Mesenchymal stem cell (in vitro differentiated cells and primary cell): Measurements from ENCODE around the gene RAI2.

Experiments used
- DNase-seq: peaks from one replicate; pipeline ENCODE4 v3.0.0-alpha.2; 2013
- H2AFZ ChIP-seq: one replicate; pipeline ENCODE4 v1.6.1; 2013; ENCODE audit warnings: low read depth, mild to moderate bottlenecking, control low read depth, inconsistent platforms, low read length, moderate library complexity
- H2AK5ac ChIP-seq: 2 replicates; pipeline ENCODE4 v1.6.1; 2013; ENCODE audit warnings: low read length, moderate library complexity, mild to moderate bottlenecking, inconsistent platforms; ENCODE audit not compliant: severe bottlenecking
- H2BK120ac ChIP-seq: one replicate; pipeline ENCODE4 v1.6.1; 2013; ENCODE audit warnings: low read depth, mild to moderate bottlenecking, inconsistent platforms, low read length, moderate library complexity
- H2BK12ac ChIP-seq, 2 experiments: one replicate each; pipeline ENCODE4 v1.6.1; 2013; ENCODE audit warnings: inconsistent platforms in 2 of 2, low read length in 2 of 2, mild to moderate bottlenecking in 2 of 2, moderate library complexity in 2 of 2, control low read depth in 1 of 2
- H2BK15ac ChIP-seq: one replicate; pipeline ENCODE4 v1.6.1; 2013; ENCODE audit warnings: mild to moderate bottlenecking, low read depth, inconsistent platforms; ENCODE audit not compliant: poor library complexity, severe bottlenecking
- H2BK5ac ChIP-seq: 2 replicates; pipeline ENCODE4 v1.6.1; 2013; ENCODE audit warnings: low read depth, mild to moderate bottlenecking, low read length, control low read depth, inconsistent platforms; ENCODE audit not compliant: poor library complexity, severe bottlenecking
- H3K14ac ChIP-seq, 2 experiments: one replicate each; pipeline ENCODE4 v1.6.1; 2013; ENCODE audit warnings: inconsistent platforms in 2 of 2, low read length in 2 of 2, control low read depth in 1 of 2, mild to moderate bottlenecking in 1 of 2, moderate library complexity in 1 of 2
- H3K18ac ChIP-seq, 2 experiments: one replicate each; pipeline ENCODE4 v1.6.1; 2013; ENCODE audit warnings: inconsistent platforms in 2 of 2, low read length in 2 of 2, control low read depth in 1 of 2, low read depth in 1 of 2, mild to moderate bottlenecking in 1 of 2
- H3K23ac ChIP-seq, 2 experiments: one replicate each; pipeline ENCODE4 v1.6.1; 2013; ENCODE audit warnings: inconsistent platforms in 2 of 2, low read length in 2 of 2, mild to moderate bottlenecking in 2 of 2, moderate library complexity in 2 of 2, control low read depth in 1 of 2
- H3K27ac ChIP-seq: 2 replicates; pipeline ENCODE4 v1.5.1; 2013; ENCODE audit warnings: mild to moderate bottlenecking, moderate library complexity, low read length, control low read depth, inconsistent platforms; ENCODE audit not compliant: poor library complexity, severe bottlenecking
- H3K27me3 ChIP-seq, 2 experiments: 2 replicates each; pipeline versions ENCODE4 v1.6.1 to v1.7.0; 2013; ENCODE audit warnings: low read length in 2 of 2, mild to moderate bottlenecking in 2 of 2, moderate library complexity in 2 of 2, control low read depth in 1 of 2, inconsistent platforms in 1 of 2; ENCODE audit not compliant: control insufficient read depth in 1 of 2, insufficient read depth in 1 of 2
- H3K36me3 ChIP-seq, 2 experiments: 2 replicates each; pipeline versions ENCODE4 v1.6.1 to v1.7.0; 2013; ENCODE audit warnings: low read length in 2 of 2, control low read depth in 1 of 2, inconsistent platforms in 1 of 2, low read depth in 1 of 2, mild to moderate bottlenecking in 1 of 2; ENCODE audit not compliant: insufficient read depth in 2 of 2, control insufficient read depth in 1 of 2
- H3K4ac ChIP-seq, 2 experiments: one replicate each; pipeline ENCODE4 v1.6.1; 2013; ENCODE audit warnings: inconsistent platforms in 2 of 2, low read length in 2 of 2, mild to moderate bottlenecking in 2 of 2, moderate library complexity in 2 of 2, control low read depth in 1 of 2, low read depth in 1 of 2
- H3K4me1 ChIP-seq: 2 replicates; pipeline ENCODE4 v1.6.1; 2013; ENCODE audit warnings: low read depth, low read length, control low read depth; ENCODE audit not compliant: control insufficient read depth, insufficient read depth
- H3K4me2 ChIP-seq: 2 replicates; pipeline ENCODE4 v1.6.1; 2013; ENCODE audit warnings: low read length, mild to moderate bottlenecking, inconsistent platforms; ENCODE audit not compliant: poor library complexity, severe bottlenecking
- H3K4me3 ChIP-seq, 2 experiments: 2 replicates each; pipeline versions ENCODE4 v1.5.1 to v1.7.0; 2013; ENCODE audit warnings: low read length in 2 of 2, mild to moderate bottlenecking in 2 of 2, control low read depth in 1 of 2, low read depth in 1 of 2; ENCODE audit not compliant: insufficient read depth in 1 of 2
- H3K79me1 ChIP-seq: replicated peaks from 2 replicates; pipeline ENCODE4 v1.6.1; 2013; ENCODE audit warnings: mild to moderate bottlenecking, control low read depth, low read length, inconsistent platforms; ENCODE audit not compliant: poor library complexity, severe bottlenecking
- H3K9ac ChIP-seq: 2 replicates; pipeline ENCODE4 v1.7.0; 2013; ENCODE audit warnings: mild to moderate bottlenecking, low read length, moderate library complexity
- H3K9me3 ChIP-seq: 2 replicates; pipeline ENCODE4 v1.7.0; 2013; ENCODE audit warnings: mild to moderate bottlenecking, low read length; ENCODE audit not compliant: control insufficient read depth
- H4K8ac ChIP-seq: one replicate; pipeline ENCODE4 v1.6.1; 2013; ENCODE audit warnings: inconsistent platforms, mild to moderate bottlenecking, low read length, moderate library complexity
- H4K91ac ChIP-seq: one replicate; pipeline ENCODE4 v1.6.1; 2013; ENCODE audit warnings: mild to moderate bottlenecking, low read length, inconsistent platforms
- WGBS: methylation state at CpG from one replicate; pipeline ENCODE4 v1.1.7; 2013; ENCODE audit warnings: mixed read lengths; 5-methylcytosine and 5-hydroxymethylcytosine counted together

RAI2 gene

GRCh38 chrX:17759990-17760389 lies 101.1 kb downstream of the RAI2 start:
- no peak overlapping the region for H3K4ac ChIP-seq
- H3K9ac ChIP-seq: no peak overlapping the region
- H3K9me3 ChIP-seq: no peaks in the 10 kb centered on the region
- H2BK12ac ChIP-seq: no peak overlapping the region
- no peak overlapping the region for H3K18ac ChIP-seq
- H4K91ac ChIP-seq: no peak overlapping the region
- no peak overlapping the region for H2AFZ ChIP-seq
- no peak overlapping the region for H2BK120ac ChIP-seq
- H4K8ac ChIP-seq: no peak overlapping the region
- no peaks in the 10 kb centered on the region for H3K4me1 ChIP-seq
- WGBS: no CpG with 5 or more reads among the region's 1 CpG
- H3K27ac ChIP-seq: no peak overlapping the region
- H3K27me3 ChIP-seq: peaks cover 0 to 10% of the 10 kb centered on the region in 2 experiments
- H3K79me1 ChIP-seq: no peaks in the 10 kb centered on the region
- no peaks in the 10 kb centered on the region for H3K36me3 ChIP-seq
- no peak for DNase-seq
- H2AK5ac ChIP-seq: no peak overlapping the region
- no peak overlapping the region for H2BK15ac ChIP-seq
- no peak overlapping the region for H3K23ac ChIP-seq
- H3K14ac ChIP-seq: no peak overlapping the region
- H3K4me3 ChIP-seq: no peak overlapping the region
- H3K4me2 ChIP-seq: no peak overlapping the region
- H2BK5ac ChIP-seq: no peak overlapping the region

GRCh38 chrX:17758382-17758781 lies 102.7 kb downstream of the RAI2 start:
- WGBS: 100% methylated on average over 1 of the region's 2 CpGs
- H3K4me3 ChIP-seq: no peak overlapping the region
- H4K8ac ChIP-seq: no peak overlapping the region
- H3K18ac ChIP-seq: no peak overlapping the region
- H3K79me1 ChIP-seq: no peaks in the 10 kb centered on the region
- H2BK12ac ChIP-seq: no peak overlapping the region
- H3K9ac ChIP-seq: no peak overlapping the region
- H2BK120ac ChIP-seq: no peak overlapping the region
- H3K4me2 ChIP-seq: no peak overlapping the region
- H4K91ac ChIP-seq: no peak overlapping the region
- no peaks in the 10 kb centered on the region for H3K4me1 ChIP-seq
- no peaks in the 10 kb centered on the region for H3K9me3 ChIP-seq
- no peak overlapping the region for H2AK5ac ChIP-seq
- no peak overlapping the region for H3K23ac ChIP-seq
- H3K27me3 ChIP-seq: peaks cover 0 to 4% of the 10 kb centered on the region in 2 experiments
- no peak overlapping the region for H3K4ac ChIP-seq
- no peak overlapping the region for H2BK15ac ChIP-seq
- no peak overlapping the region for H3K14ac ChIP-seq
- no peak overlapping the region for H2AFZ ChIP-seq
- no peak overlapping the region for H2BK5ac ChIP-seq
- no peak overlapping the region for H3K27ac ChIP-seq
- no peak for DNase-seq
- no peaks in the 10 kb centered on the region for H3K36me3 ChIP-seq

- H2AFZ ChIP-seq: no peak overlapping the region
Measured at GRCh38 chrX:17750436-17750835, 110.7 kb downstream of the RAI2 start.

More at GRCh38 chrX:17750436-17750835, 110.7 kb downstream of the RAI2 start:
- Histone ChIP-seq H3K79me1 (peaks cover 6% of the 10 kb centered on the region), H3K27ac (no peak overlapping the region), H2BK5ac (no peak overlapping the region), H3K27me3 (peaks cover 0 to 4% of the 10 kb centered on the region in 2 experiments), H2BK15ac (no peak overlapping the region), H3K4me2 (no peak overlapping the region), H3K23ac (no peak overlapping the region), H4K91ac (no peak overlapping the region), H2BK12ac (no peak overlapping the region), H2AK5ac (no peak overlapping the region), H3K4ac (no peak overlapping the region), H4K8ac (no peak overlapping the region), H3K4me3 (no peak overlapping the region), H3K4me1 (peaks cover 2% of the 10 kb centered on the region), H3K36me3 (peaks cover 3 to 16% of the 10 kb centered on the region in 2 experiments), H3K18ac (no peak overlapping the region), H3K9me3 (no peaks in the 10 kb centered on the region), H3K14ac (no peak overlapping the region), H2BK120ac (no peak overlapping the region), H3K9ac (no peak overlapping the region)
- WGBS: 100% methylated on average over 1 of the region's 3 CpGs
- DNase-seq: no peak
